ENCODE data around the gene KCNA2.

- TF ChIP-seq CTCF (IDR thresholded peaks at IDR 0.05) (no peak), EZH2phosphoT487 (IDR thresholded peaks at IDR 0.05; ENCODE audit: borderline replicate concordance, low read depth) (no peak), REST (IDR thresholded peaks at IDR 0.05; ENCODE audit: low read depth, low read length) (no peak), FOXM1 (IDR thresholded peaks at IDR 0.05; ENCODE audit: low read depth) (no peak), NFIC (IDR thresholded peaks at IDR 0.05; ENCODE audit: borderline replicate concordance) (no peak), ELF1 (IDR thresholded peaks at IDR 0.05) (no peak), TEAD4 (IDR thresholded peaks at IDR 0.05; ENCODE audit: borderline replicate concordance, insufficient read depth) (no peak)
Measured at GRCh38 chr1:110616587-110616986, 10.4 kb upstream of the KCNA2 start.

Data from SK-N-SH (cell line).